ENCODE results near the gene PMVK. TPM values are rescaled to one million over a fixed set of nuclear protein-coding genes. Genes with fewer than 3 reads are reported as not detected.
"Not testable (repeated sequence)": the region's sequence is repeated elsewhere in the genome, so short reads cannot be mapped to it uniquely, and the experiment has no call there.

PMVK gene
- total RNA-seq = 10 to 100 TPM in 2 of 4 donors, 1 to 10 TPM in 2; 7.4 to 16.2 (median 12.1) TPM

DNA sequence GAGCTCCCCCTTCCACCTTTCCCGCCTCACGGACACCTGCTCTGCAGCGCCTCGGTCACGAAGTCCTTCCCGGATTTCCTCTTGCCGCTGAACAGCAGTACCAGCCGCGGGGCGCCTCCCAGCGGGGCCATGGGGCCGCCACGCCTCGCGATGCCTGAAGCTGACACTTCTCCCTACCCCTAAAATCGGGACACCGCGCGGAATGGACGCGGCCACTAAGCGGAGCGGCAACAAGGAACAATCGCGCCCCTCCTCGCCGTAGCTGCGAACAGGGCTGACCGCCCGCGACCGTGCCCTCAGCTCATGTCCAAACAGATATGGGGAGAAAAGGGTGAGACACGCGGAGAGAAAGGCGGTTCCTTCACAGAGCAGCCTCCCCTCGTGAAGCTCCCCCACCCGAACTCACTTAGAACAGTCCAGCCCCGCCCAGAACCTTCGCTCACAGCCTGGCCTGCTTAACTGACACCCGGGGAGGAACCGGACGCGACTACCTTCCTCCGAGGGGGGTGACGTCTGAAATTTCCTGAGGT is at the start of gene PMVK:
Gene PMVK, minus strand, starts transcription at position 165 of the 530 bp plus-strand sequence. Its CDS starts 34 bp downstream, at position 131.
- TF ChIP-seq, protein P1, sequence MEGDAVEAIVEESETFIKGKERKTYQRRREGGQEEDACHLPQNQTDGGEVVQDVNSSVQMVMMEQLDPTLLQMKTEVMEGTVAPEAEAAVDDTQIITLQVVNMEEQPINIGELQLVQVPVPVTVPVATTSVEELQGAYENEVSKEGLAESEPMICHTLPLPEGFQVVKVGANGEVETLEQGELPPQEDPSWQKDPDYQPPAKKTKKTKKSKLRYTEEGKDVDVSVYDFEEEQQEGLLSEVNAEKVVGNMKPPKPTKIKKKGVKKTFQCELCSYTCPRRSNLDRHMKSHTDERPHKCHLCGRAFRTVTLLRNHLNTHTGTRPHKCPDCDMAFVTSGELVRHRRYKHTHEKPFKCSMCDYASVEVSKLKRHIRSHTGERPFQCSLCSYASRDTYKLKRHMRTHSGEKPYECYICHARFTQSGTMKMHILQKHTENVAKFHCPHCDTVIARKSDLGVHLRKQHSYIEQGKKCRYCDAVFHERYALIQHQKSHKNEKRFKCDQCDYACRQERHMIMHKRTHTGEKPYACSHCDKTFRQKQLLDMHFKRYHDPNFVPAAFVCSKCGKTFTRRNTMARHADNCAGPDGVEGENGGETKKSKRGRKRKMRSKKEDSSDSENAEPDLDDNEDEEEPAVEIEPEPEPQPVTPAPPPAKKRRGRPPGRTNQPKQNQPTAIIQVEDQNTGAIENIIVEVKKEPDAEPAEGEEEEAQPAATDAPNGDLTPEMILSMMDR (IDR thresholded peaks at IDR 0.05) = no peak
- DNase-seq (ENCODE audit: low spot score) = peak; percentile 83
- ATAC-seq (ENCODE audit: low FRiP score) = peak; percentile 95

DNA sequence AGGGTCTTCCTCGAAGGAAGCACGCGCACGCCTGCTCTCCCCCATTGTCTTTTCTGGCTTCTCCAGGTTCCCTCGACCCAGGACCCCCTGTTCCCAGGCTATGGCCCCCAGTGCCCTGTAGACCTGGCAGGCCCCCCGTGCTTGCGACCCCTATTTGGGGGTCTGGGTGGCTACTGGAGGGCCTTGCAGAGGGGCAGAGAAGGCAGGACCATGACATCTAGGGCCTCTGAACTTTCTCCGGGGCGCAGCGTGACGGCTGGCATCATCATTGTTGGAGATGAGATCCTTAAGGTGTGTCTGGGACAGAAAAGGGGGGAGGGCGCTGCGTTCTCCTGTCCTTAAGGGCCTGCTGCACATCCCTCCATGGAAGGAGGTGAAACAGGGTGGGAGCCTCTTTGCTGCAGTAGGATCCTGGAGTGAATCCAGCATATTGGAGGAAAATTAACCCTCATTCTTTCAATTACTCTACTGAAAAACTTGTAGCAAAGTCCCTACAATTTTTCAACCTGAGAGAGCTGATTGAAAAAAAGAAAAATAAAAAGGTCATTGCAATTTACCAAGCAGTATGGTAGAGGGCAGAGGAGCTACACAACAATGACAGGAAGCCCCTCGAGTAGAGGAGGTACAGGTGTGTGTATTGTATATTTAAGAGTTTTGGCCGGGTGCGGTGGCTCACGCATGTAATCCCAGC is 47.4 kb upstream of the PMVK start:
- DNase-seq (ENCODE audit: low spot score) (no peak), ATAC-seq (ENCODE audit: low FRiP score) (no peak)
- TF ChIP-seq, protein P1 (IDR thresholded peaks at IDR 0.05) = no peak

DNA sequence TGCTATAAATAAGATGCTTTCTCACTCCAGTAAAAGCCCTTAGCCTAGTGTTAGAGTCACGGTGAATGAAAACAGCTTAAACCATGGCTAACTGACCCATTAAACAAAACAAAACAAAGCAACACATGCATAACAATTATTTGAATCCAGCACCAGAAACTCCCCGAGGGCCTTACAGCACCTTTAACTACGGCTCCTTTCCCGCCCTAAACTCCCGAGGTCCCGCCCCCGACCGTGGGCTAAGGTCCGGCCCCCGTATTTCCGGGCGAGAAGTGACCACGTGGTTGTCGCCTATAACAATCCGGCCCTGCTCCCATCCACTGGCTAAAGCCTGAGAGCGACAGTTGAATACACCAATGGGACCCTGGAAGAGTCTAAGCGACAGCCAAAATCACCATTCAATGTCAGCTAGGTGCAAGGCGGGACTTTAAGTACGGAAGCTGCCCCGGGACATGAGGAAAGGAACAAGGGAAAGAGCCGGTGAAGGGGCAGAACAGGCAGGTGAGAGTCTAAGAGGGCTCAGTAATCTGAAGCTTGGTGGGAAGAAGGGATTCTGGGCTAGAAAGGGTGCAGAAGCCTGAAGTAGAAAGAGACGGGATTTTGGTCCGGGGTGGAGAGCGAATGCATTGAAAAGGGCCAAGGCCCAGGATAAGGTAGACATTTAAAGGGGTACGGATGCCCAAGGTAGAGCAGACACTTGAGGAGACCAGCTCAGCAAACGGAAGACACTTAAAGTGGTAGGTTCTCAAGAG is 46.6 kb upstream of the PMVK start, which contains the start of gene FLAD1:
Gene FLAD1, plus strand, starts transcription at position 448 of the 752 bp plus-strand sequence. CDS start 351 bp downstream, outside the sequence.
- TF ChIP-seq, protein P1 (IDR thresholded peaks at IDR 0.05) = no peak
- DNase-seq (ENCODE audit: low spot score) = peak; percentile 89
- ATAC-seq (ENCODE audit: low FRiP score) = peak; percentile 99

DNA sequence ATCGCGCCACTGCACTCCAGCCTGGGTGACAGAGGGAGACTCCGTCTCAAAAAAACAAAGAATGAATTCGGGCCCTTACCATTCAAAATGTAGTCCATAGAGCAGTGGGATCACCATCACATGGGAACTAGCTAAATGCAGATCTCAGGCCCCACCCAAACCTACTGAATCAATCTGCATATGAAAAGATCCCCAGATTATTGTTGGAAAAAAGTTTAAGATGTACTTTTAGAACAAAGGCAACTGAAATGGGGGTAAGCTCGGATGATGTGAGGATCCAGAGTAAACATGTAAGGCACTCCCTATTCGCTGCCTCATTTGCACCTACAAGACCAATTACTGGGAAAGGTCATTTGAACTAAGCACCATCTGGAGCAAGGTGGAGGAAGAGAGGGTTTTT is 45.8 kb upstream of the PMVK start:
- DNase-seq (ENCODE audit: low spot score) (no peak), ATAC-seq (ENCODE audit: low FRiP score) (no peak)
- TF ChIP-seq, protein P1 (IDR thresholded peaks at IDR 0.05) = no peak

DNA sequence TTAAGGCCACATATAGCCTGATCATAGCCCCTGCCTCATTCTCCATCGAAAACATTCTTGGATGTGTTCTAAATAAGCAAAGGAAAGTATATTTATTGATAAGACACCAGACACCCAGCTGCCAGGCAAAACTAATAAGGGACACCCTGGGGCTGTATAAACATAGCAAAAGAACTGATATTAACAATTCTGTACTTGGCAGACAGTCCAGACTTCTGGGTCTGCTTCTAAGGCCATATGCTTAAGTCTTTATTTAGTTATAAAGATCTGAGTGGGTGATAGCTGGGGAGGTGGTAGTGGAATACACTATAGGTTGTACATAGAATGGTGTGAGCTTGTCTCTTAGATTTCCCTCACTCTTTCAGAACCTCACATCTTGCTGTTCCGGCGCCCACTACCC is 41.8 kb upstream of the PMVK start:
- DNase-seq (ENCODE audit: low spot score) (no peak), ATAC-seq (ENCODE audit: low FRiP score) (no peak)
- TF ChIP-seq, protein P1 (IDR thresholded peaks at IDR 0.05) = no peak

DNA sequence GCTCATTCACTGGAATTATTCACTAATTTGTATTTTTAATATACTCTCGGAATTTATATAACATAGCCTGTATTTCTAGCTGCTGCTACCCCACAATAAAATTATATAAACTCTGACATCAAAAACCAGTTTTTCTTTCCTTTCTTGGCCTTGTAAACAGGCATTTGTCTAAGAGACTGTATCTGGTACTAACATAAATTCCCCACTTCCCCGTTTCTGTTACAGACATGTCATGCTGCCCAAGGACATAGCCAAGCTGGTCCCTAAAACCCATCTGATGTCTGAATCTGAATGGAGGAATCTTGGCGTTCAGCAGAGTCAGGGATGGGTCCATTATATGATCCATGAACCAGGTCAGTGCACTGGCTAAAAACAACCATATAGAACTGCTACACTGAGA is 41.2 kb upstream of the PMVK start:
- DNase-seq (ENCODE audit: low spot score); ATAC-seq (ENCODE audit: low FRiP score): not testable (repeated sequence)

DNA sequence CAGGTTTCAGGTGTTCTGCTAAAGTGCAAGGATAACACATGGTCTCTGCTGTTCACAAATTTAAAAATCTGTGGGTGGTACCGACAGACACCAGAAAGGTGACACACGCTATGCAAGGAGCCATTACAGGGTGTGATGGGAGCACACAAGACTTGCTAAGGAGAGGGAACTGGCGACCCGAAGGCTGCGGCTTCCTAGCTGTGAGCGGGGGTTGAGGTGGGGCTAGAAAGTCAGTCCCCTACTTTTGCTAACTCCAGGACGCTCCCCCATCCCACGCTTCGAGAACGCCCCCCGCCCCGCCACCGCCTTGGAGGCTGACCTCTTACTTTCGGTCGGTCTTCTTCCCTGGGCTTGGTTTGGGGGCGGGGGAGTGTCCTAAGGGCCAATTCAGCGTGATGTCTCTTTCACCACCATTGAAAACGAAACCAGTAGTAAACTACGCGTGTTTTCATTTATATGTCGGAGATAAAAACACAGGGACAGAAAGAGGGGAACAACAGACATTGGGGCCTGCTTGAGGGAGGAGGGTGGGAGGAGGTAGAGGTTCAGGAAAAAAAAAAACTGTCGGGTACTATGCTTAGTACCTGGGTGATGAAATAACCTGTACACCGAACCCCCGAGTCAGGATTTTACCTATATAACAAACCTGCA is 39.0 kb upstream of the PMVK start:
- DNase-seq (ENCODE audit: low spot score) = peak; percentile 47
- no peak for ATAC-seq (ENCODE audit: low FRiP score)
- TF ChIP-seq, protein P1 (IDR thresholded peaks at IDR 0.05) = no peak
